ENCODE data around the gene ATOSB.

DNA sequence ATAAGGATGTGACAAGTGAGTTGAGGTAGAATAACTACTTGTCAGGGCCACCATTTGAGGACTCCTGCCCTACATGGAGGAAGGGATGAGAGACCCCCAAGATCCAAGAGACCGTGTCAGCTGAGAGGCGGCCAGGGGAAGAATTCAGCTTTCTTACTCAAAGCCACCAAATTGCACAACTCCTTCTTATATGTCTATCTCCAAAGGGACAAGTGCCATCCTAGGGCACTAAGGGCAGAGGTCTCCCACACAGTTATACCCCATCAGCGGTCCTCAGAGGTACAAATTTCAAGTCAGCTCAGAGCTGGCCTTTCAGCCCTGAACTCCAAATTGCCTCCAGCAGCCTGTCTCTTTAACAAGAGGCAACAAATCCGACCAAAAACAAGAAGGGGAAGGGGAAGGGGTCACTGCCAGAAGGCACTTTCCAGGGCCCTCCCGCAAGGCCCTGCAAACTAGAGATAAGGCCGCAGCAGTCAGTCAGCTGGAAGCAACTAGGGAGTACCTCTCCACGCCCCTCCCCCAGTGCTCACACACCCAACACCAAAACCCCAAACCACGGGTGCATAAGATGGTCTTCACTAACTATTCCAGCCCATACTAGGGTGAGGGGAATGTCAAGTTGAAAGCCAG, 6.6 kb downstream of the ATOSB start:
- TF ChIP-seq POLR2A (IDR thresholded peaks at IDR 0.05; ENCODE audit: low read length) (peak; percentile 70), GATA1 (IDR thresholded peaks at IDR 0.05; ENCODE audit: low read depth, low read length) (peak; percentile 35)

Measured in erythroblast (primary cell).